Osteocyte (in vitro differentiated cells): Measurements from ENCODE around the gene PTPRM. TPM values are rescaled to one million over a fixed set of nuclear protein-coding genes. Genes with fewer than 3 reads are reported as not detected.

Experiments used
- DNase-seq: peaks from one replicate; pipeline ENCODE4 v3.0.0; 2021; ENCODE audit warnings: mixed read lengths; ENCODE audit not compliant: unreplicated experiment; ENCODE audit errors: extremely low spot score
- H3K27ac Mint-ChIP-seq: one replicate; pipeline ENCODE4 v1.8.0; 2021; ENCODE audit warnings: mild to moderate bottlenecking, mixed read lengths; ENCODE audit not compliant: unreplicated experiment
- H3K27me3 Mint-ChIP-seq: one replicate; pipeline ENCODE4 v1.8.0; 2021; ENCODE audit warnings: mixed read lengths; ENCODE audit not compliant: unreplicated experiment
- H3K36me3 Mint-ChIP-seq: one replicate; pipeline ENCODE4 v1.8.0; 2021; ENCODE audit warnings: mixed read lengths; ENCODE audit not compliant: unreplicated experiment
- H3K4me1 Mint-ChIP-seq: one replicate; pipeline ENCODE4 v1.8.0; 2021; ENCODE audit warnings: mixed read lengths; ENCODE audit not compliant: unreplicated experiment
- H3K4me3 Mint-ChIP-seq: one replicate; pipeline ENCODE4 v1.8.0; 2021; ENCODE audit warnings: mild to moderate bottlenecking, moderate library complexity, mixed read lengths; ENCODE audit not compliant: unreplicated experiment
- H3K9me3 Mint-ChIP-seq: one replicate; pipeline ENCODE4 v1.8.0; 2021; ENCODE audit warnings: mixed read lengths; ENCODE audit not compliant: unreplicated experiment
- total RNA-seq: library from RNA; stranded (reverse); gene quantifications from 2 replicates; pipeline ENCODE4 v1.2.1, GENCODE V29; 2021
- TF ChIP-seq, protein P1 (sequence below): fragments of 200-600 bp; sonication (generic); IDR thresholded peaks from 2 replicates; pipeline ENCODE4 v1.5.0; 2021; ENCODE audit warnings: antibody characterized with exemption, mild to moderate bottlenecking, moderate library complexity

The PTPRM gene
- total RNA-seq, 1 donor from 2014 or later = 105 TPM

DNA sequence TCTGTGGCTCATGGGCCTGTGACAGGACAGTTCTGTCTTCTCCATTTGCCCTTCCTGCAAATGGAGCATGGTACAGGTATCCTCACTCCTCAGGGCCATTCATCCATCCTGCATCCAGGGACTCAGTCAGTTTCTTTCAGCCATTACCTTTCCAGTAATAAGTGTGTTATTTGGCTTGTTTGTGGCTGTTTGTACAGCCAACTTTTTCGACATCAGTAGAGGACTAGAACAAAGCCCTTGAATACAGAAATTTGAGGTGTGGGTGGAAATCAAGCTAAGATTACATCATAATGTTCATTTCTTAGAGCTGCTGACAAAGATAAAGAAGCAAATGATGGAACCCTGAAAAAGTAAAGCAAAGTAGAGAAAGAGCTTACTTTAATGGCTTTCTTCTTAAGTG lies 290.4 kb downstream of the PTPRM start:
- DNase-seq = no peak
- TF ChIP-seq, protein P1, sequence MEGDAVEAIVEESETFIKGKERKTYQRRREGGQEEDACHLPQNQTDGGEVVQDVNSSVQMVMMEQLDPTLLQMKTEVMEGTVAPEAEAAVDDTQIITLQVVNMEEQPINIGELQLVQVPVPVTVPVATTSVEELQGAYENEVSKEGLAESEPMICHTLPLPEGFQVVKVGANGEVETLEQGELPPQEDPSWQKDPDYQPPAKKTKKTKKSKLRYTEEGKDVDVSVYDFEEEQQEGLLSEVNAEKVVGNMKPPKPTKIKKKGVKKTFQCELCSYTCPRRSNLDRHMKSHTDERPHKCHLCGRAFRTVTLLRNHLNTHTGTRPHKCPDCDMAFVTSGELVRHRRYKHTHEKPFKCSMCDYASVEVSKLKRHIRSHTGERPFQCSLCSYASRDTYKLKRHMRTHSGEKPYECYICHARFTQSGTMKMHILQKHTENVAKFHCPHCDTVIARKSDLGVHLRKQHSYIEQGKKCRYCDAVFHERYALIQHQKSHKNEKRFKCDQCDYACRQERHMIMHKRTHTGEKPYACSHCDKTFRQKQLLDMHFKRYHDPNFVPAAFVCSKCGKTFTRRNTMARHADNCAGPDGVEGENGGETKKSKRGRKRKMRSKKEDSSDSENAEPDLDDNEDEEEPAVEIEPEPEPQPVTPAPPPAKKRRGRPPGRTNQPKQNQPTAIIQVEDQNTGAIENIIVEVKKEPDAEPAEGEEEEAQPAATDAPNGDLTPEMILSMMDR = no peak
- Mint-ChIP-seq H3K4me3 (no peak overlapping the region), H3K27me3 (no peaks in the 10 kb centered on the region), H3K36me3 (no peaks in the 10 kb centered on the region), H3K9me3 (no peaks in the 10 kb centered on the region), H3K27ac (no peak overlapping the region), H3K4me1 (peaks cover 25% of the 10 kb centered on the region)

DNA sequence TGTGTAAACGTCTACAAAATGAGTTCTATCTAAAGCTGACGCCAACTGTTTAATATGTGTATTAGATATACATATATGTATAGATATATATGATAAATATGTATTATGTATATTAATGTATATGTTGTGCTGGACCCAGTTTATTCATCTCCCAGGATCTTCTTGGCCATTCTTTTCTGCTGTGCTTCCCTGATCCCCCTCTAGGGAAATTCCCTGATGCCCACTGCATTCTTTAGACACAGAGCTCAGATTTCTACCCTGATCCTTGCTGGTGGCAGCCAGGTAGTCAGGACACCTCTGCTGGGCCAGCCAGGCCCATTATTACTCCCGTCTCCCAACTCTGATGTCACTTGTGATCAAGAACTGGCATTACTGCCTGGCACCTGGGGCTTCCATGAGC lies 292.0 kb downstream of the PTPRM start:
- Mint-ChIP-seq H3K9me3 (peaks cover under 1% of the 10 kb centered on the region), H3K27me3 (no peaks in the 10 kb centered on the region), H3K4me1 (peaks cover 25% of the 10 kb centered on the region), H3K36me3 (no peaks in the 10 kb centered on the region), H3K27ac (no peak overlapping the region), H3K4me3 (no peak overlapping the region)
- no peak for DNase-seq
- TF ChIP-seq, protein P1 = no peak

DNA sequence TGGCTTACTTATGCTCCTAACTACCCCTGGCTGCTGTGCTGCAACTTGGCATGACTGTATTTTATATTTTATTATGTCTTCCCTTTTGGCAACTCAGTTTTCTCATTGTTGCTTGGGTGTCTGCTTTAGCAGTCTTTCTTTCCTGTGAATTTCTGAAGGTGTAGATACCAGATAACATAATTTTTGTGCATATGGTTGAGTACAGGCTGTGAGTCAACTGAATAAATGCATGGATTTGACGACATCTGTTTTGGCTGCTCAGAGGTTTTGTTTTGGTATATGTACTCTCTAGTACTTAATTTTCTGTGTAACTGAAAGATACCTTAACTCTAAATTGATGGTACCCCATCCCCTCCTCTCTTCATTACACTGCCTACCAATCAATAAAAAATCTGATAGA lies 303.1 kb downstream of the PTPRM start:
- H3K27me3 Mint-ChIP-seq = no peaks in the 10 kb centered on the region
- peaks cover 27% of the 10 kb centered on the region for H3K9me3 Mint-ChIP-seq
- TF ChIP-seq, protein P1 = no peak
- no peak overlapping the region for H3K4me3 Mint-ChIP-seq
- H3K27ac Mint-ChIP-seq = no peak overlapping the region
- no peak for DNase-seq
- H3K36me3 Mint-ChIP-seq = peaks cover 24% of the 10 kb centered on the region
- peaks cover 26% of the 10 kb centered on the region for H3K4me1 Mint-ChIP-seq

DNA sequence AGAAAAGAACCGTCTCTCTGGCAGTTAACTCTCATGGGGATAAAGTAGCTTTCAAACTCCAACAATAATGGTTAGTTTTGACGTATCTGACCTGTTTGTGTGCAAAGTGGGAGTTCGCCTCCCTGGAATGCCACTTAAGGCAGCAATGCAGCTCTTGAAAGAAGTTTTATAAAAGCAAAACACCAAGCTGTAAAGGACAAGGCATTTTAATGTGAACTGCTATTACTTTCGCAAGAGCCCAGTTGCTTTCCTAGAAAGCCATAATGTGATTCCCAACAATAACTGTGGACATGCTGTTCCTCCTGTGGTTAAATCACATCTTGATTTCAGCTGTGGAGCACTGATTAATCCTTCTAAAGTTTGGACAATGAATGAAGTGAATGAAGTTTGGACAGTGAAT lies 303.7 kb downstream of the PTPRM start:
- DNase-seq = no peak

DNA sequence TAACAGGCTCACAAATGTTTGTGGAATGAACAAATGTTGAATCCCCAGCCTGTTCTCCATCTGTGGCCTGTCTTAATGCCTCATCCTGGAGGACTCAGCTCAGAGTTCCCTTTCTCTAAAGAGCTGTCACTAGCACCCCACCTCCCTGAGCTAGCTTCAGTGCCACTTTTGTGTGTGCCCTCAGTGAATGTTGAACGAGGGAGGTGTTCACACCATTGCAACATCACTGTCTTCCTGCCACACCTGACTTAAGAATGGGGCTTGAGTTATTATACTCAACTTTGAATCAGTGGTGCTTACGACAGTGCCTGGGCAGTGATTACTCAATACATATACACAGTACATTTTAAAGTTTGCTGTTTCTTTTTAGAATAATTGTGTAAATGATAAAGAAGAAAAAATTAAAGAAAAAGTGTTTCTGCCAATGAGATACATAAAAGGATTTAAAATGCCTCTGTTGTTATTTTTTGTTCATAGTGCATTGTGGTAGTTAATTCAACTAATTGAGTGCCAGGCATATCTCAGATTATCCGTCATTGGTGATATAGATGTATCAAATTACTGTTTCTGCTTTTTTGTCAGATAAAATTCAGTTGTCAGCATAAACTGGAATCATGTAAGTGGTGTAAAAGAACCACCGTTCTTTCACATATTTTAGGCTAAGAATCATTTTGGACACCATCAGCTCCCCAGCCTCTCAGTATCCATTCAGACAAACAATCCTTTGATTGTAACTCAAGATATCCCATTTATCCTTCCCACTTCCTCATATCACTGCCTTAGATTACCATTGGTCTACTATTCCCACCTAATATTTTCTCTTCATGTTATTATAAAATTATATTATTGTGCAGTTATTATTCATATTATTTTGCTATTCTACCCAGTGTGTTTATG lies 304.7 kb downstream of the PTPRM start:
- Mint-ChIP-seq H3K36me3 (peaks cover 12% of the 10 kb centered on the region), H3K4me1 (peaks cover 26% of the 10 kb centered on the region), H3K27me3 (no peaks in the 10 kb centered on the region), H3K27ac (no peak overlapping the region), H3K4me3 (no peak overlapping the region), H3K9me3 (peaks cover 13% of the 10 kb centered on the region)
- TF ChIP-seq, protein P1 = no peak
- DNase-seq = no peak

More for the DNA sequence above, 303.7 kb downstream of the PTPRM start:
- H3K36me3 Mint-ChIP-seq = peaks cover 20% of the 10 kb centered on the region
- H3K4me1 Mint-ChIP-seq = peaks cover 26% of the 10 kb centered on the region
- H3K27ac Mint-ChIP-seq = no peak overlapping the region
- H3K9me3 Mint-ChIP-seq = peaks cover 21% of the 10 kb centered on the region
- no peak overlapping the region for H3K4me3 Mint-ChIP-seq
- TF ChIP-seq, protein P1 = no peak
- H3K27me3 Mint-ChIP-seq = no peaks in the 10 kb centered on the region
